Activated CD4-positive, alpha-beta T cell treated with anti-CD3 and anti-CD28 coated beads, Interleukin-2, Interleukin-4, amounts not matched to agents 100 ng/mL and 50 ng/mL, durations not matched to agents 16 hours and 8 hours (primary cell): ENCODE measurements around the gene MYPOP.
"Not testable (repeated sequence)": the region's sequence is repeated elsewhere in the genome, so short reads cannot be mapped to it uniquely, and the experiment has no call there.

Source experiments
- DNase-seq: peaks from one replicate; pipeline ENCODE4 v3.0.0-alpha.2; 2020; ENCODE audit warnings: low spot score

Gene MYPOP

GRCh38 chr19:45906221-45906620 is 3.8 kb upstream of the MYPOP start:
- no peak for DNase-seq

- DNase-seq: no peak
Measured at GRCh38 chr19:45905011-45905410, 2.6 kb upstream of the MYPOP start.

- peak; percentile 100 for DNase-seq
Measured at GRCh38 chr19:45902651-45903625, 525 bp upstream of the MYPOP start.

GRCh38 chr19:45901432-45901911 is 941 bp downstream of the MYPOP start:
- DNase-seq: no peak

- no peak for DNase-seq
Measured at GRCh38 chr19:45900738-45901431, 1.5 kb downstream of the MYPOP start.

- DNase-seq: no peak
Measured at GRCh38 chr19:45899919-45900589, 2.4 kb downstream of the MYPOP start.

GRCh38 chr19:45899253-45899652 is 3.2 kb downstream of the MYPOP start:
- DNase-seq: no peak

GRCh38 chr19:45897261-45897812 is 5.1 kb downstream of the MYPOP start:
- DNase-seq: no peak

GRCh38 chr19:45895983-45896599 is 6.3 kb downstream of the MYPOP start:
- not testable (repeated sequence) for DNase-seq

GRCh38 chr19:45895519-45895972 is 6.9 kb downstream of the MYPOP start:
- no peak for DNase-seq

- no peak for DNase-seq
Measured at GRCh38 chr19:45890877-45891276, 11.5 kb downstream of the MYPOP start.

- no peak for DNase-seq
Measured at GRCh38 chr19:45889210-45889885, 13.1 kb downstream of the MYPOP start.

GRCh38 chr19:45887200-45887710 is 15.2 kb downstream of the MYPOP start:
- DNase-seq: no peak

- peak; percentile 94 for DNase-seq
Measured at GRCh38 chr19:45886427-45887199, 15.8 kb downstream of the MYPOP start.

GRCh38 chr19:45885556-45886426 is 16.6 kb downstream of the MYPOP start, which contains the start of gene IRF2BP1:
TSS of gene IRF2BP1 (minus strand) at chr19:45886141. CDS start at chr19:45885774, 367 bp downstream.
- DNase-seq: peak; percentile 90

- no peak for DNase-seq
Measured at GRCh38 chr19:45884682-45885555, 17.5 kb downstream of the MYPOP start.

- DNase-seq: no peak
Measured at GRCh38 chr19:45883881-45884681, 18.3 kb downstream of the MYPOP start.
